OCI-LY7 (cell line): ENCODE data around the gene ZFYVE28. TPM values are rescaled to one million over a fixed set of nuclear protein-coding genes. Genes with fewer than 3 reads are reported as not detected.

Source experiments
- BruUV-seq: library from RNA; stranded (reverse); fragments of 400-500 nt; replicated peaks from 2 replicates; lab custom pipeline; 2021; lab: Mats Ljungman, UMichigan
- CTCF ChIA-PET: fragments of 300-600 bp; sonication (Branson Sonifier 250); formaldehyde crosslinking; loops from one replicate; lab custom pipeline; 2022; ENCODE audit warnings: antibody characterized with exemption; ENCODE audit not compliant: unreplicated experiment; lab: Charles Lee
- POLR2A ChIA-PET: fragments of 300-600 bp; sonication (Branson Sonifier 250); formaldehyde crosslinking; loops from one replicate; lab custom pipeline; 2022; ENCODE audit warnings: antibody characterized with exemption; lab: Charles Lee
- DNase-seq: peaks from one replicate; pipeline ENCODE4 v3.0.0-alpha.2; 2015; ENCODE audit warnings: low spot score
- H2AFZ ChIP-seq: fragments of 200-600 bp; sonication (generic), shearing (Covaris generic); 2 replicates; pipeline ENCODE4 v1.6.1; 2014; ENCODE audit warnings: mild to moderate bottlenecking, antibody characterized with exemption, low read length, moderate library complexity
- H3K27ac ChIP-seq: fragments of 200-600 bp; sonication (generic); 2 replicates; pipeline ENCODE4 v1.5.1; 2014; ENCODE audit warnings: mixed run types, low read depth, mild to moderate bottlenecking, moderate library complexity, low read length, inconsistent platforms; ENCODE audit not compliant: poor library complexity, severe bottlenecking
- H3K36me3 ChIP-seq: fragments of 200-600 bp; sonication (generic); 2 replicates; pipeline ENCODE4 v1.6.1; 2014; ENCODE audit warnings: mild to moderate bottlenecking, antibody characterized with exemption, low read length, moderate library complexity, mixed read lengths; ENCODE audit not compliant: insufficient read depth
- H3K4me1 ChIP-seq: fragments of 200-600 bp; sonication (generic); 2 replicates; pipeline ENCODE4 v1.5.1; 2014; ENCODE audit warnings: mild to moderate bottlenecking, low read length; ENCODE audit not compliant: insufficient read depth, poor library complexity, severe bottlenecking
- H3K4me2 ChIP-seq: fragments of 200-600 bp; sonication (generic); 2 replicates; pipeline ENCODE4 v1.6.1; 2014; ENCODE audit warnings: mild to moderate bottlenecking, low read length
- H3K4me3 ChIP-seq: fragments of 200-600 bp; sonication (generic); 2 replicates; pipeline ENCODE4 v1.5.1; 2014; ENCODE audit warnings: mild to moderate bottlenecking, low read depth, low read length; ENCODE audit not compliant: poor library complexity, severe bottlenecking
- H3K79me2 ChIP-seq: fragments of 200-600 bp; sonication (generic); 2 replicates; pipeline ENCODE4 v1.6.1; 2016; ENCODE audit warnings: low read depth, mild to moderate bottlenecking, low read length, moderate library complexity, mixed read lengths; ENCODE audit not compliant: insufficient read depth
- H3K9me2 ChIP-seq: fragments of 200-600 bp; sonication (generic); 2 replicates; pipeline ENCODE4 v1.6.1; 2016; ENCODE audit warnings: mild to moderate bottlenecking, low read length, mixed read lengths; ENCODE audit not compliant: insufficient read depth
- H3K9me3 ChIP-seq: fragments of 200-600 bp; sonication (generic); 2 replicates; pipeline ENCODE4 v1.6.1; 2014; ENCODE audit warnings: mild to moderate bottlenecking, mixed run types, low read length, mixed read lengths
- H4K20me1 ChIP-seq: fragments of 200-600 bp; sonication (generic); 2 replicates; pipeline ENCODE4 v1.6.1; 2014; ENCODE audit warnings: mild to moderate bottlenecking, antibody characterized with exemption, low read length, moderate library complexity, mixed read lengths; ENCODE audit not compliant: insufficient read depth
- EZH2phosphoT487 ChIP-seq: fragments of 200-600 bp; sonication (generic); IDR thresholded peaks from 2 replicates; pipeline ENCODE4 v1.6.1; 2018; ENCODE audit warnings: low read depth, borderline replicate concordance, mild to moderate bottlenecking, mixed run types, antibody characterized with exemption, low read length, moderate library complexity, mixed read lengths
- intact Hi-C: fragments of 100-400 bp; cut with micrococcal nuclease; formaldehyde crosslinking; loops from one replicate; pipeline ENCODE4 v1.10.0; 2022; ENCODE audit not compliant: unreplicated experiment
- total RNA-seq, 2 experiments: library from RNA; depleted of rRNA in 1 of 2; stranded (reverse); fragments of >200 nt in 1 of 2; shearing (Covaris generic) in 1 of 2; gene quantifications; 2 replicates each; pipeline ENCODE4 v1.2.3, GENCODE V29; 2014 to 2022
- TF ChIP-seq, protein P1 (sequence below): fragments of 200-600 bp; sonication (generic); conservative IDR thresholded peaks from 2 replicates; pipeline ENCODE4 v1.5.1; 2014; ENCODE audit warnings: mild to moderate bottlenecking, antibody characterized with exemption, low read length, moderate library complexity, mixed read lengths

ZFYVE28 gene
- total RNA-seq, 2 experiments from 2014 or later, result 0.32 TPM; not detected in 1

GRCh38 chr4:2281575-2282343 lies 136.7 kb downstream of the ZFYVE28 start:
- H2AFZ ChIP-seq, result peak overlapping the region; percentile 83; the same call in 1 of the 2 replicates
- H3K4me3 ChIP-seq, result peak overlapping the region; percentile 9
- POLR2A ChIA-PET, result interaction anchor here (0.5 to 1.5 kb wide), 6 partner anchors 9 to 504 kb away, joined by 3 to 4 read pairs (median 3); no protein-coding TSS in a partner anchor
- H4K20me1 ChIP-seq, result no peaks in the 10 kb centered on the region
- no TSS peak for BruUV-seq
- peak overlapping the region; percentile 51 for H3K27ac ChIP-seq
- TF ChIP-seq, protein P1, sequence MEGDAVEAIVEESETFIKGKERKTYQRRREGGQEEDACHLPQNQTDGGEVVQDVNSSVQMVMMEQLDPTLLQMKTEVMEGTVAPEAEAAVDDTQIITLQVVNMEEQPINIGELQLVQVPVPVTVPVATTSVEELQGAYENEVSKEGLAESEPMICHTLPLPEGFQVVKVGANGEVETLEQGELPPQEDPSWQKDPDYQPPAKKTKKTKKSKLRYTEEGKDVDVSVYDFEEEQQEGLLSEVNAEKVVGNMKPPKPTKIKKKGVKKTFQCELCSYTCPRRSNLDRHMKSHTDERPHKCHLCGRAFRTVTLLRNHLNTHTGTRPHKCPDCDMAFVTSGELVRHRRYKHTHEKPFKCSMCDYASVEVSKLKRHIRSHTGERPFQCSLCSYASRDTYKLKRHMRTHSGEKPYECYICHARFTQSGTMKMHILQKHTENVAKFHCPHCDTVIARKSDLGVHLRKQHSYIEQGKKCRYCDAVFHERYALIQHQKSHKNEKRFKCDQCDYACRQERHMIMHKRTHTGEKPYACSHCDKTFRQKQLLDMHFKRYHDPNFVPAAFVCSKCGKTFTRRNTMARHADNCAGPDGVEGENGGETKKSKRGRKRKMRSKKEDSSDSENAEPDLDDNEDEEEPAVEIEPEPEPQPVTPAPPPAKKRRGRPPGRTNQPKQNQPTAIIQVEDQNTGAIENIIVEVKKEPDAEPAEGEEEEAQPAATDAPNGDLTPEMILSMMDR, result peak; percentile 62
- no peak for TF ChIP-seq EZH2phosphoT487
- no peaks in the 10 kb centered on the region for H3K9me2 ChIP-seq
- CTCF ChIA-PET, result no interaction called here
- H3K4me2 ChIP-seq, result peak overlapping the region; percentile 37
- H3K36me3 ChIP-seq, result no peaks in the 10 kb centered on the region
- no peaks in the 10 kb centered on the region for H3K79me2 ChIP-seq
- peak; percentile 81 for DNase-seq
- H3K4me1 ChIP-seq, result peaks cover 16% of the 10 kb centered on the region
- intact Hi-C loops, result loop anchor here (1.0 kb wide), 1 partner anchor 73 kb away; no protein-coding TSS in a partner anchor
- no peaks in the 10 kb centered on the region for H3K9me3 ChIP-seq

DNA sequence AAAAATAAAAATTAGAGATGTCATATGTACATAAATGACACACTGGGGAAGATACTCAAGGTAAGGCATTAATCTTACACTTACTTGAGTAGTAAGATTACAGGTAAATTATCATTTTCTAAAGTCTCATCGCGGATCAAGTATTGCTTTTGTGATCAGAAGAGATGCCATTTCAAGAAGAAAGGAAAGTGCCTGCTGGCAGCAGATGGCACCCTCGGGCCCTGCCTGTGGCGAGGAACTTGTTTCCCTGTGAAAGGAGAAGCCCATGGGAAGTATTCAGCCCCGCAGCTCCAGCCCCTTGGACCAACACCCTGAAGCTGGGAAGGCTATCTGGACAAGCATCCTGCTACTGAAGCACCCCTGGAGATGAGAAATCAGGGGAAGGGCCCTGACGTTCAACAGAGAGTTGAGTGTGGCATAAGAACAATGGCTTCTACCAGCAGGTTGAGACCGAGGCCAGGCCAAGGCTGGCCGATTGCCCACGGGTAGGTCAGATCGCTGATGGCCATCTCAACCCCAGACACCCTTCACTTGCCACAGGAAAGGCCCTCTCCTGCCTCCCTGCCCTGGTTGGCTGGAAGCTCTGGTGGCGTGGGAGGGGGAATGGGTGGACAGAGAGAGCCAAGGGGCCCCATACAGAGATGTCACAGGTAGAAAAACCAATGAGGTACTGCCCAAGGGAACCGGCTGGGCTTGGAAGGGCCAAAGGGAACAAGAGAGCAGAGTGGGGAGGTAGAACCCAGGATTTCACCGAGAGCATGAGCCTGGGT lies 137.7 kb downstream of the ZFYVE28 start:
- intact Hi-C loops, result loop anchor here (1.0 kb wide), 1 partner anchor 74 kb away; no protein-coding TSS in a partner anchor

More for the DNA sequence above, 137.7 kb downstream of the ZFYVE28 start:
- no peak overlapping the region; the same call in 1 of the 2 replicates for H2AFZ ChIP-seq
- H3K79me2 ChIP-seq, result no peaks in the 10 kb centered on the region
- no peak for TF ChIP-seq EZH2phosphoT487
- TF ChIP-seq, protein P1, result peak; percentile 32; the same call in 1 of the 2 replicates
- H3K9me2 ChIP-seq, result no peaks in the 10 kb centered on the region
- H3K36me3 ChIP-seq, result no peaks in the 10 kb centered on the region
- H3K4me1 ChIP-seq, result peaks cover 16% of the 10 kb centered on the region
- H3K4me2 ChIP-seq, result no peak overlapping the region
- no TSS peak for BruUV-seq
- H3K9me3 ChIP-seq, result no peaks in the 10 kb centered on the region
- no peak overlapping the region for H3K4me3 ChIP-seq
- CTCF ChIA-PET, result no interaction called here
- no peak for DNase-seq
- H3K27ac ChIP-seq, result no peak overlapping the region
- H4K20me1 ChIP-seq, result no peaks in the 10 kb centered on the region
- POLR2A ChIA-PET, result interaction anchor here (1.5 kb wide), 1 partner anchor 37 kb away, joined by 4 read pairs; no protein-coding TSS in a partner anchor
